Natural killer cell (primary cell): ENCODE data around the gene IVD. TPM values are rescaled to one million over a fixed set of nuclear protein-coding genes. Genes with fewer than 3 reads are reported as not detected.
A peak's percentile ranks its signal among the peaks of the same experiment; 100 is the strongest.

Experiments used
- ATAC-seq, 3 donors: fragments of 150-1000 bp in 2 of 3; fragments of 200-7000 bp in 1 of 3; cut with Tn5 transposase; 1 replicate in 1 of 3; 2 replicates in 2 of 3; pipeline ENCODE4 v1.10.0; 2021; ENCODE audit warnings: mild to moderate bottlenecking in 2 of 3, moderate library complexity in 2 of 3
- DNase-seq, 2 donors: peaks; one replicate each; pipeline versions ENCODE4 v3.0.0 to v3.0.0-alpha.2; 2013 to 2021; ENCODE audit warnings: mixed read lengths in 1 of 2
- H3K27ac ChIP-seq: one replicate; pipeline ENCODE4 v1.5.1; 2013; ENCODE audit warnings: mild to moderate bottlenecking, low read length
- H3K27me3 ChIP-seq: one replicate; pipeline ENCODE4 v1.6.1; 2013; ENCODE audit warnings: low read length; ENCODE audit not compliant: control insufficient read depth, insufficient read depth
- H3K36me3 ChIP-seq: one replicate; pipeline ENCODE4 v1.6.1; 2013; ENCODE audit warnings: low read length; ENCODE audit not compliant: control insufficient read depth, insufficient read depth
- H3K4me1 ChIP-seq: one replicate; pipeline ENCODE4 v1.6.1; 2013; ENCODE audit warnings: low read length; ENCODE audit not compliant: control insufficient read depth, insufficient read depth
- H3K4me3 ChIP-seq: one replicate; pipeline ENCODE4 v1.5.1; 2013; ENCODE audit warnings: low read length
- H3K9me3 ChIP-seq: one replicate; pipeline ENCODE4 v1.6.1; 2013; ENCODE audit warnings: low read length; ENCODE audit not compliant: control insufficient read depth, insufficient read depth
- H3K27ac Mint-ChIP-seq, 2 donors: one replicate each; pipeline ENCODE4 v1.8.0; 2022; ENCODE audit warnings: mild to moderate bottlenecking in 2 of 2, mixed read lengths in 2 of 2, moderate library complexity in 1 of 2
- H3K27me3 Mint-ChIP-seq, 2 donors: one replicate each; pipeline ENCODE4 v1.8.0; 2022; ENCODE audit warnings: low read depth in 2 of 2, mixed read lengths in 2 of 2
- H3K36me3 Mint-ChIP-seq: one replicate; pipeline ENCODE4 v1.8.0; 2022; ENCODE audit warnings: mixed read lengths
- H3K4me1 Mint-ChIP-seq, 2 donors: one replicate each; pipeline ENCODE4 v1.8.0; 2022; ENCODE audit warnings: mixed read lengths in 2 of 2
- H3K4me3 Mint-ChIP-seq: one replicate; pipeline ENCODE4 v1.8.0; 2022; ENCODE audit warnings: mild to moderate bottlenecking, moderate library complexity, mixed read lengths
- H3K9me3 Mint-ChIP-seq, 2 donors: one replicate each; pipeline ENCODE4 v1.8.0; 2022; ENCODE audit warnings: mixed read lengths in 2 of 2
- CTCF ChIP-seq: fragments of 200-600 bp; IDR thresholded peaks from one replicate; pipeline ENCODE4 v1.8.0; 2022; ENCODE audit warnings: antibody characterized with exemption
- WGBS: methylation state at CpG from one replicate; pipeline ENCODE4 v1.1.7; 2013; ENCODE audit warnings: missing lambda C conversion rate; ENCODE audit not compliant: insufficient coverage; 5-methylcytosine and 5-hydroxymethylcytosine counted together
- intact Hi-C: fragments of 100-400 bp; cut with micrococcal nuclease; formaldehyde crosslinking; loops from one replicate; pipeline ENCODE4 v1.14.2; 2022
- total RNA-seq, 4 donors: library from RNA; stranded (reverse); fragments of 120-200 nt in 1 of 4; gene quantifications; one replicate each; pipeline versions ENCODE4 v1.2.3 to v1.2.4, GENCODE V29; 2013 to 2022

Gene IVD
- total RNA-seq, 3 donors from 2014 or later (not counting 1 experiment from before 2014, with no cell fraction given), result 56.2 to 76.8 (median 67.3) TPM

- no peak overlapping the region for H3K4me3 ChIP-seq
- intact Hi-C loops, result no loop called here
Observed at GRCh38 chr15:40436116-40436891, 30.7 kb downstream of the IVD start.

GRCh38 chr15:40436892-40437751, 31.5 kb downstream of the IVD start:
- intact Hi-C loops, result no loop called here
- H3K27ac Mint-ChIP-seq, result peak overlapping the region in 1 of 2 donors; percentile 63
- Histone ChIP-seq H3K9me3 (no peaks in the 10 kb centered on the region), H3K27ac (no peak overlapping the region), H3K36me3 (no peaks in the 10 kb centered on the region), H3K4me1 (peaks cover 40% of the 10 kb centered on the region), H3K4me3 (no peak overlapping the region), H3K27me3 (peaks cover 30% of the 10 kb centered on the region)
- H3K4me3 Mint-ChIP-seq, result peak overlapping the region; percentile 65
- H3K27me3 Mint-ChIP-seq, result peaks cover 13 to 27% of the 10 kb centered on the region in 2 donors
- peaks cover 19 to 54% of the 10 kb centered on the region in 2 donors for H3K4me1 Mint-ChIP-seq
- 19% methylated on average over 14 of the region's 17 CpGs for WGBS
- TF ChIP-seq CTCF, result no peak
- DNase-seq (peak in 1 of 2 donors; percentile 36), ATAC-seq (no peak)
- H3K36me3 Mint-ChIP-seq, result no peaks in the 10 kb centered on the region
- H3K9me3 Mint-ChIP-seq, result no peaks in the 10 kb centered on the region

More at GRCh38 chr15:40436116-40436891, 30.7 kb downstream of the IVD start:
- ATAC-seq (no peak), DNase-seq (peak in 1 of 2 donors; percentile 39)
- no peaks in the 10 kb centered on the region for H3K9me3 Mint-ChIP-seq
- H3K27ac Mint-ChIP-seq, result peak overlapping the region in 1 of 2 donors; percentile 63
- H3K36me3 Mint-ChIP-seq, result no peaks in the 10 kb centered on the region
- Histone ChIP-seq H3K36me3 (no peaks in the 10 kb centered on the region), H3K27ac (no peak overlapping the region), H3K9me3 (no peaks in the 10 kb centered on the region), H3K27me3 (peaks cover 30% of the 10 kb centered on the region), H3K4me1 (peaks cover 40% of the 10 kb centered on the region)
- WGBS, result under 1% methylated on average over 31 of the region's 39 CpGs
- peaks cover 13 to 27% of the 10 kb centered on the region in 2 donors for H3K27me3 Mint-ChIP-seq
- no peak for TF ChIP-seq CTCF
- peak overlapping the region; percentile 65 for H3K4me3 Mint-ChIP-seq
- H3K4me1 Mint-ChIP-seq, result peaks cover 19 to 49% of the 10 kb centered on the region in 2 donors

- intact Hi-C loops, result no loop called here
- ATAC-seq, result no peak
- DNase-seq, result no peak
- Mint-ChIP-seq H3K9me3 (no peaks in the 10 kb centered on the region), H3K4me3 (no peak overlapping the region), H3K4me1 (peaks cover 27 to 57% of the 10 kb centered on the region in 2 donors), H3K27ac (peak overlapping the region in 1 of 2 donors; percentile 48), H3K36me3 (no peaks in the 10 kb centered on the region), H3K27me3 (peaks cover 13 to 27% of the 10 kb centered on the region in 2 donors)
- Histone ChIP-seq H3K4me3 (no peak overlapping the region), H3K36me3 (no peaks in the 10 kb centered on the region), H3K4me1 (peaks cover 43% of the 10 kb centered on the region), H3K27ac (no peak overlapping the region), H3K27me3 (peaks cover 30% of the 10 kb centered on the region), H3K9me3 (no peaks in the 10 kb centered on the region)
- 78% methylated on average over 21 of the region's 21 CpGs for WGBS
- no peak for TF ChIP-seq CTCF
Observed at GRCh38 chr15:40437752-40438687, 32.4 kb downstream of the IVD start.
